Measurements from ENCODE around the gene EFNA1.

DNA sequence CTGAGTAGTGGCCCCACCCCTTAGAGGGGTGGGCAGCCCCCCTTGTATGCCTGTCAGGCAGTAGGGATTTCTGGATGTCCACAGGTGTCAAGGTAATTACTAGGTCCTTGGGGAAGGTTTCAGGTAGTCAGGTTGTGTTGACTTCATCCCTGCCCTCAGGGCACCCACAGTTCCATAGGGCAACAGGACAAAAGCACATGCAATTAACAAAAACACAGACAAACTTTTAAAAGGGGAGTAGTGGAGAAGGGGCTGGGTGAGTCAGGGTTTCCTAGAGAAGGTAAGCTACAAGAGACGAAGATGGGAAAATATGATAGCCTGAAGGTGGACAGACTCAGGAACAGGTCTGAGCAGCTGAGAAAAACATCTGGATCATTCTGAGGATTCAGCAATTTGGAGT is 31.3 kb downstream of the EFNA1 start:
- TF ChIP-seq, protein P1, sequence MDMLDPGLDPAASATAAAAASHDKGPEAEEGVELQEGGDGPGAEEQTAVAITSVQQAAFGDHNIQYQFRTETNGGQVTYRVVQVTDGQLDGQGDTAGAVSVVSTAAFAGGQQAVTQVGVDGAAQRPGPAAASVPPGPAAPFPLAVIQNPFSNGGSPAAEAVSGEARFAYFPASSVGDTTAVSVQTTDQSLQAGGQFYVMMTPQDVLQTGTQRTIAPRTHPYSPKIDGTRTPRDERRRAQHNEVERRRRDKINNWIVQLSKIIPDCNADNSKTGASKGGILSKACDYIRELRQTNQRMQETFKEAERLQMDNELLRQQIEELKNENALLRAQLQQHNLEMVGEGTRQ (IDR thresholded peaks at IDR 0.05; ENCODE audit: borderline replicate concordance, low read depth, low read length): no peak
- TF ChIP-seq EP300 (IDR thresholded peaks at IDR 0.05; ENCODE audit: borderline replicate concordance in 1 of 2, low read depth in 1 of 2, low read length in 1 of 2) (no peak), TAF1 (IDR thresholded peaks at IDR 0.05; ENCODE audit: borderline replicate concordance, low read depth, low read length) (no peak), POLR2AphosphoS5 (IDR thresholded peaks at IDR 0.05; ENCODE audit: low read depth, low read length) (no peak), EZH2phosphoT487 (IDR thresholded peaks at IDR 0.05; ENCODE audit: borderline replicate concordance, low read depth) (no peak), GABPA (IDR thresholded peaks at IDR 0.05; ENCODE audit: low read depth) (no peak), MXI1 (IDR thresholded peaks at IDR 0.05; ENCODE audit: low read depth, low read length) (no peak)
- TF ChIP-seq, protein P2, sequence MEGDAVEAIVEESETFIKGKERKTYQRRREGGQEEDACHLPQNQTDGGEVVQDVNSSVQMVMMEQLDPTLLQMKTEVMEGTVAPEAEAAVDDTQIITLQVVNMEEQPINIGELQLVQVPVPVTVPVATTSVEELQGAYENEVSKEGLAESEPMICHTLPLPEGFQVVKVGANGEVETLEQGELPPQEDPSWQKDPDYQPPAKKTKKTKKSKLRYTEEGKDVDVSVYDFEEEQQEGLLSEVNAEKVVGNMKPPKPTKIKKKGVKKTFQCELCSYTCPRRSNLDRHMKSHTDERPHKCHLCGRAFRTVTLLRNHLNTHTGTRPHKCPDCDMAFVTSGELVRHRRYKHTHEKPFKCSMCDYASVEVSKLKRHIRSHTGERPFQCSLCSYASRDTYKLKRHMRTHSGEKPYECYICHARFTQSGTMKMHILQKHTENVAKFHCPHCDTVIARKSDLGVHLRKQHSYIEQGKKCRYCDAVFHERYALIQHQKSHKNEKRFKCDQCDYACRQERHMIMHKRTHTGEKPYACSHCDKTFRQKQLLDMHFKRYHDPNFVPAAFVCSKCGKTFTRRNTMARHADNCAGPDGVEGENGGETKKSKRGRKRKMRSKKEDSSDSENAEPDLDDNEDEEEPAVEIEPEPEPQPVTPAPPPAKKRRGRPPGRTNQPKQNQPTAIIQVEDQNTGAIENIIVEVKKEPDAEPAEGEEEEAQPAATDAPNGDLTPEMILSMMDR (IDR thresholded peaks at IDR 0.05): no peak

Measured in SK-N-SH (cell line).